ENCODE results near the gene MAD1L1.

MAD1L1 gene

DNA sequence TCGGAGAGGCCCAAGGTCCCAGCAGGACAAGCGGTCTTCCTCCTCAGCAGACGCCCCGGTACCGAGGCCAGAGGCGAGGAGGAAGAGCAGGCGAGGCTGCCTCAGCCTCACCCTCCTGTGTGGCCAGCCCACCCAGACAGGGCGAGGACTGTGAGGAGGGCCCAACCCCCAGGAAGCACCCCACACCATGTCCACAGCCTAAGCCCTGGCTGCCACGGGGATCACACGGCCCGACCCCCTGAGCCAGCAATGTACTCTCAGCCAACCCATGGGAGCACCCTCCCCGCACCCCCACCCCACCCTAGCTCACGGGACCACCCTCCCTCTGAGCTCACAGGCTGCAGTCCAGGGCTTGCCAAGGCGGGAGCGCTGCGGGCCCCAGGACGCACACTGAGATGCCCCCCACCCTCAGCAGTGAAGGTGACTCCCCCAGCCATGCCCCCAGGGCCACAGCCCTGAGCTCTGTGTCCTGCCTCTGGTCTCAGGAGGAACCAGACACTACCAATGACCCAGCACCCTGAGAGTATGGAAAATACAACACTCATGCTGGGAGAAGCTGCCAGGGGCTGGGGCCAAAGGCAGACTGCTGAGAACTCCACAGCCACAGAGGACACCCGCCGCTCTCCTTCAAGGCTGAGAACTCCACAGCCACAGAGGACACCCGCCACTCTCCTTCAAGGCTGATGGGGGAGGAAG lies 93.6 kb downstream of the MAD1L1 start:
- no peak for DNase-seq (ENCODE audit: low spot score)

GRCh38 chr7:2138146-2138765 lies 94.5 kb downstream of the MAD1L1 start:
- DNase-seq (ENCODE audit: low spot score): no peak

DNA sequence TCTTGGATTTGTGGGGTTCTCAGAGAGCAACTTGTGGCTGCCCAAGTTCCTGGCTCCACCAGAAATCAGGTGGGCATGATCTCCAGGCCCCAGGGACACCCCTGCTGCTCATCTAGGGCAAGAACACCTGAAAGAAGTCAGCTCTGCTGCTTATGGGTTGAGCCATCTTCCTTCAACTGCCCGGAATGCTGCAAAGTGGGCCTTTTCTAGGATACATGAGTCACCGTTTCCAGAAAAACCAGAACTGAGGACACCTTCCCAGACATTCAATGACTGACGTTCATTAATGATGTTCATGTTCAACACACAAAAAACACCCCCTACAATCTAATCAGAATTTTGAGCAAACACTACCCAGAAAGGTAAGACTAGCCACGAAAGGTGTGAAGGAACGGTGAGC lies 98.0 kb downstream of the MAD1L1 start:
- DNase-seq (ENCODE audit: low spot score): no peak

DNA sequence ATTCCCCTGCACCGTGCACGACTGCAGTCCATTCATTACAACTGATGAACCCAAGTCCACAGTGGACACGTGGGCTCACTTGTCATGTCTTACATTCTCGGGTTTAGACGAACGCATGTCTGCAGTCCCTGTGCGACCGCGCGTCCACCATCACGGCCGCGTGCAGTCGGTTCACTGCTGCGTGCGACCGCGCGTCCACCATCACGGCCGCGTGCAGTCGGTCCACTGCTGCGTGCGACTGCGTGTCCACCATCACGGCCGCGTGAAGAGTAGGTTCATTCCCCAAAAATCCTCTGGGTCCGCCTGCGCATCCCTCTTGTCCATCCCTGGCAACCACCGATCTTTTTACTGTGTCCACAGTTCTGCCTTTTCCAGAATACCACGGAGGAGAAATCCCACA lies 100.5 kb downstream of the MAD1L1 start:
- DNase-seq (ENCODE audit: low spot score): no peak

GRCh38 chr7:2131800-2132199 lies 100.9 kb downstream of the MAD1L1 start:
- DNase-seq (ENCODE audit: low spot score): no peak

DNA sequence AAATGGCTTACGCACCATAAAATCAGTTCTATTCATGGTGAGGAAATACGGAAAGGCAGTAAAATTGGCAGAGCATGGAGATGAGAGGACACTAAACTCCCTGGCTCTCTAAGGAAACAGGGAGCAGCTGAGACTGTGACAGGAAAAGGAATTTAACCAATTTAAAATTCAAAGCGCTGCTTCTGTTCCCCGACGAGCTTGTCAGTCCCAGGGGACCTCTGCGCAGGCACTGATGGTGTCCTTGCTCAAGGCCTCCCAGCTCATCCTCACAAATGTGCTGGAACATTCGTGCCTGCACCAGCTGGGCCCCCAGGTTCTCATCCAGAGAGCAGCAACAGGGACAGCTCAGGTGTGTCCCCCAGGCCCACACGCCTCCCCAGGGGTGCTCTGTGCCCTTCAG lies 101.4 kb downstream of the MAD1L1 start:
- DNase-seq (ENCODE audit: low spot score): no peak

DNA sequence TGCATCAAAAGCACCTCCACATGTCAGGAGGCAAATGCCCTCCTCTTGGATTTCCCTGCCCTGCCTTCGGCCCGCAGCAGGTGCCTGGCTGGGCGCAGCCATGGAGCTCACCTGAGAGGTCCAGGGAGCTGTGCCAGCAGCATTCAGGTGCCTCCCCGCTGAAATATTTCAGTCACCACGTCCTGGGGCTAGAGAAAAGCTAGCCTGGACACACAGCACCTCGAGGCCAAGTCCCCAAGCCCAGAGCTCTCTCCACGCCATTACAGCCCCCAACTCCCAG lies 102.7 kb downstream of the MAD1L1 start:
- DNase-seq (ENCODE audit: low spot score): no peak

- DNase-seq (ENCODE audit: low spot score): no peak
Observed at GRCh38 chr7:2129323-2130095, 103.2 kb downstream of the MAD1L1 start.

DNA sequence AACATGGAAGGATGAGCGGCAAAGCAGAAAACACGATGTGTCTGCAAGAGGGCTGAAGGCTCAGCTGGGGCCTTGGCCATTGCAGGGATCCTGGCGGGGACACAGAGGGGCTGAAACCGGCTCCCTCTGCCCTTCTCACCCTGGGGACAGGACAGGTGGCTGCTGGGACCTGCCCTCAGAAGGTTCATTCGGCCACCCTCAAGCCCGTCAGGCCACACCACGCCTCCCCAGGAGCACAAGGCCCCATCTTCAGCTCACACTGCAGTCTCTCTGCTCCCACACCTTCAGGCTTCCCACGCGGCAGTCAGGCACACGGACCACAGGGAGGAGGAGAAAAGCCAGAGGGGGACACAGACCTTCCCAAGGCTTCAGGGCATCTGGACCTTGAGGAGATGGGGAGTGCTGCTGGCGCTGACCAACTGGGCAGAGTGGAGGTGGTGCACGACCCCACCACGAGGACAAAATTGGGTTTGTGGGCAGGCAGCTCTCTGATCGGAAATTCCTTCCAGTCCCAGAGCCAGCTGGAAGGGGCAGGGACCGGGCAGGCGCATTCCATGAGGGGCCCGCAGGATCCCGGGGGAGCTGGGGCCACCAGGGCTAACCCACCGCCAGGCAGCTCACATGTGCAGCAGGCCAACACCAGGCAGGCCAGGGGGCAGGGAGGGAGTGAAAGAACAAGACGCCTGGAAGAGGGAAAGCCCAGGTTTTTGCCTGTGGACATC lies 104.0 kb downstream of the MAD1L1 start:
- DNase-seq (ENCODE audit: low spot score): no peak

GRCh38 chr7:2126621-2127020 lies 106.1 kb downstream of the MAD1L1 start:
- DNase-seq (ENCODE audit: low spot score): no peak

DNA sequence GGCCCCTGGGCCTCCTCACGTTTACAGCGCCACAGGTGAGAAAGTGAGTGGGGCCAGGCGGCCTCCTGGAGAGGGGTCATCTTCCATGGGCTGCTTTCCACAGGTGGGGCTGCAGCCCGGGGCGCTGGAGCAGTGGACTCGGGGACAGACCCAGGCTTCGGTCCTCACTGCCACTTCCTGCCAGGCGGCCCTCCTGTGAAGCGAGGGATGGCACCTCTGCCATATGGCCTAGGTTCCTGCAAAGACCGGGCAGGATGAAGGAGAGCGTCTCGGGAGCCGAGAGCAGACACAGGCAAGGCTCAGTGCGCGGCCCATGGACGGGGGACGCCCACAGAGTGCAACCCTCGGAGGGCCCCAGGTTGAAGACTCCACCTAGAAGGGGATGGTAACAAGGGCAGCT lies 106.8 kb downstream of the MAD1L1 start:
- no peak for DNase-seq (ENCODE audit: low spot score)

- no peak for DNase-seq (ENCODE audit: low spot score)
Observed at GRCh38 chr7:2124604-2125345, 108.0 kb downstream of the MAD1L1 start.

DNA sequence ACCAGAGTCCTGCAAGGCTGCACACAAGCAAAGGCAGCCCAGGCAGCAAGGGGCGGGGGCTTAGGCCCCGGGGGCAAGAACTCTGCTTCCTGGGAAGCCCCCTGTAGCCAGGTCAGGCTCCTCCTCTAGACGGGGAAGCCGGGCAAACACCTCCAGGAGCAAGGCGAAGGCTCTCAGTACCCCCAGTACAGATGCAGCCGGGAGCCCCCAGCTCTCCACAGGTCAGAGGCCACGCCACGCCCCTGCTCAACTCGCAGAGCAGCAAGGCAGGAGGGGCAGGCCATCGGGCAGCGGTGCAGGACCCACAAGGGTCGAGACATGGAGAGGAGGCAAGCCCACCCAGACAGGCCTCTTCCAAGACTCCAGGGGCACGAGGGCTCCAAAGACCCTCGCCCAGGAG lies 108.8 kb downstream of the MAD1L1 start:
- DNase-seq (ENCODE audit: low spot score): no peak

- no peak for DNase-seq (ENCODE audit: low spot score)
Observed at GRCh38 chr7:2123360-2123759, 109.4 kb downstream of the MAD1L1 start.

DNA sequence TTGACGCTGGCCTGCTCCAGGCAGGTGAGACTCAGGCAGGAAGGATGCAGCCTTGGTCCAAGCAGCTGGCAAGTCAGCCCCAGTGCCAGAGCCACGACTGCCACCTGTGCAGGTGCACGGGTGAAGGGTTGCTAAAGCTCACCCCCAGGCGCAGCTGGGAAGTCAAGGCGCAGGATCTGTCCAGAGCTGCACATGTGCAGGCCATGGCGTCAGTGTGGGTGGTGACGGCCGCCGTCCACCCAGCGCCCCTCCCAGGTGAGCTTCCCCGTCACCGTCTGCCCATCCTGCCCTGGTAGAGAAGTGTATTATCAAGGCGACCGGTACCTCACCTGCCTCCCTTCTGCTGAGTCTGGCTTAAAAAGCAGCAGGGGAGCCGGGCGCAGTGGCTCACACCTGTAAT lies 110.1 kb downstream of the MAD1L1 start:
- DNase-seq (ENCODE audit: low spot score): no peak

DNA sequence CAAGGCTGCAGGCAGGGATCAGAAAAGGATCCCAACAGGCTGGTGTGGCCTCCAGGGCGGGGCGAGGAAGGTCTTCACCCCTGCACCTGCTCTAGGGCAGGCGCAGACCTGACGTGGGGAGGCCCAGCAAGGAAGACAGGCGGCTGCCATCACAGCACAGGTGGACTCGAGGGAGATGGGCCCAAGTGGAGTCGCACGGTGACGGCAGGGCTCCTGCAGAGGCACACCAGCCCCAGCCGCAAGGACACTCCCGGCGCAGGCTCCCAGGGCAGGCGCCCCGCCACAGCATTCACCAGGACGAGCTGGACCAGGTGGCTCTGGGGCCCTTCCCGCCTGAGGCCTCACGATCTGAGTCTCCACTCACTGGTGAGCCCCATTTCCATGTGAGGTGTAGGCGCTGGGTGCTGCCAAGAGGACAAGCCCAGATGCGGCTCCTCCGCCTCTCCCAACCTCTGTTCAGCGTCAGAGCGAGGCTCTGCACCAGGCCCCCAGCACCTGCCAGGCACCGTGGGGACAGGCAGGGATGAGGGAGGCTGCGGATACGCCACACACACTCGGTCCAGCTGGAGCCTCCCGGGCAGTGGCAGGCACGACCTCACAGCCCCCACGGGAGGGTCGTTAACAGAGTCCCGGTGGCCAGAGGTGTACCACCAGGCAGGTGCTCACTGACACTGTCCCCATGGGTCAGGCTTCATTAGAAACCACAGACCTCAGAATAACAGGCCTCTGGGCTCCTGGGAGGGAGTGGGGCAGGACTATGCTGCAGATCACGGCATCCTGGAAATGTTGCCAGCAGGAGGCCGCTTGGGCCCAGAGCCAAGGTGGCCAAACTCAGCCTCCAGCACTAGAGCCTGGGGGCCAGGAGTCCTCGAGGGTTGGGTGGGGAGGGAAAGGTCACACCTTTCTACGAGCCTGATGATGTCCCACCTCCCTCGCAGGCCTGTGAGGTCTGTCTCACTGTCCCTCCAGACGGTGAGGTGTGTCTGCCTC lies 111.6 kb downstream of the MAD1L1 start:
- DNase-seq (ENCODE audit: low spot score): no peak

- no peak for DNase-seq (ENCODE audit: low spot score)
Observed at GRCh38 chr7:2120251-2120660, 112.5 kb downstream of the MAD1L1 start.

DNA sequence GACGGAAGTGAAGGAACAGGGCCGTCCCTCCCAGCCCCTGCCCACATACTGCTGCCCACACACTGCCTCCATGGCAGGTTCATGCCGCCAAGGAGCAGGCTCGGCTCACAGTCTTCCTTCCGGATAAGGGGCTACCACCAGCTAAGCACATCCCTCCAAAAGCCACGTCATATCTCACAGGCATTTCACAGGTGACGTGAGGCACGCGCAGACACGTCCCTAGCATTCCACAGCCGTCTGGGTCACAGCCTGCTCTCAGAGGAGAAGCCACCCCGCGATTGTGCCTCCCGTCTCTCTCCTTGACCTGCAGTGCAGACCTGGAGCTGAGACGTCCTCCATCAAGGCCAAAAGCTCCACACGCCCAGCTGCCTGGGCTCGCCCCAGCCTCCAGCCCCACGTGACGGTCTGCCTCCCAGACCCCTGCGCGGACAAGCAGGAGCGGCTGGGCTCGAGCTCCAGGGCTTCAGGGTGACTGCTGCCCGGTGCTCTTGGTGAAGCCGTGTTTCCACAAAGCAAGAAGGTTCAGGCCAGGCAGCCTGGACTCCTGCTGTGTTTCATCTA lies 114.0 kb downstream of the MAD1L1 start:
- DNase-seq (ENCODE audit: low spot score): no peak

DNA sequence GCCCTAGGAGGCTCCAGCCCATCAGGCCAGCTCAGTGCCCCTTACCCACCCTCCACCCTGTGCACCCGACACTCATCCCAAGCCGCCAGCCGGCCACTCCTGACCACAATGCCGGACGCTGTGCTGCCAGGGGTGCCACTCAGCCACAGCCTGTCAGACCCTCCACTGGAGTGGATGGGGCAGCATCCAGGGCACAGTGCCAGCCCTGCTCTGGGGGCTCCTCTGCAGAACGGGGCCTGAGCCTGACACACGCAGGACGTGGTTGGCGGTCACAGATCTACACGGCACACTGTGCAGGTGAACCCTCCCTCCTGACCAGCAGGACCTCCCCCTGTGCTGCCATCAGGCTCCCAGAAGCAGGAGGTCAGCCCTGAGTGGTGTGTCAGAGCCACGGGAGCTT lies 114.7 kb downstream of the MAD1L1 start:
- DNase-seq (ENCODE audit: low spot score): no peak

GRCh38 chr7:2117646-2118045 lies 115.1 kb downstream of the MAD1L1 start:
- DNase-seq (ENCODE audit: low spot score): no peak
